Breast epithelium (tissue), 3 donors: ENCODE data around the gene RPS8. TPM values are rescaled to one million over a fixed set of nuclear protein-coding genes. Genes with fewer than 3 reads are reported as not detected.

Experiments
- total RNA-seq, 3 donors: library from RNA; depleted of rRNA; stranded (reverse); fragments of >200 nt; gene quantifications; one replicate each; pipeline ENCODE4 v1.1.0, GENCODE V29; 2016

Gene RPS8
- total RNA-seq, 3 donors from 2014 or later = 2,158 to 3,355 (median 2,591) TPM

Other genes starting within 250 kb of the RPS8 start
- gene TMEM53, start 101.1 kb upstream of the RPS8 start, total RNA-seq = 1 to 10 TPM; 8.3 to 9.4 (median 9.2) TPM
- gene ARMH1, start 100.8 kb upstream of the RPS8 start, total RNA-seq = 1 to 10 TPM; 1.8 to 3.8 (median 2.9) TPM
- not detected for gene RNU5D-1, start 44.4 kb upstream of the RPS8 start, total RNA-seq
- 1 to 10 TPM in 1 of 3 donors, under 1 TPM in 2; 0.73 to 2.6 (median 0.98) TPM for gene KIF2C, start 35.7 kb upstream of the RPS8 start, total RNA-seq
- gene BEST4, start 12.6 kb downstream of the RPS8 start, total RNA-seq = under 1 TPM in 2 of 3 donors, not detected in 1; 0.15 to 0.66 TPM
- 10 to 100 TPM; 13.6 to 29.0 (median 21.6) TPM for gene PLK3, start 24.8 kb downstream of the RPS8 start, total RNA-seq
- gene DYNLT4, start 31.8 kb downstream of the RPS8 start, total RNA-seq = 1 to 10 TPM in 2 of 3 donors, under 1 TPM in 1; 0.80 to 2.0 (median 1.3) TPM
- 1 to 10 TPM; 3.8 to 7.0 (median 6.9) TPM for gene BTBD19, start 33.0 kb downstream of the RPS8 start, total RNA-seq
- 1 to 10 TPM in 2 of 3 donors, under 1 TPM in 1; 0.32 to 2.2 (median 1.3) TPM for gene PTCH2, start 67.7 kb downstream of the RPS8 start, total RNA-seq
- gene EIF2B3, start 211.1 kb downstream of the RPS8 start, total RNA-seq = 10 to 100 TPM; 26.9 to 28.8 (median 28.8) TPM
- 10 to 100 TPM; 32.8 to 45.8 (median 33.4) TPM for gene HECTD3, start 235.8 kb downstream of the RPS8 start, total RNA-seq
- gene UROD, start 236.7 kb downstream of the RPS8 start, total RNA-seq = 100 to 1,000 TPM in 1 of 3 donors, 10 to 100 TPM in 2; 74.1 to 115 (median 77.1) TPM